Activated CD4-positive, alpha-beta T cell treated with anti-CD3 and anti-CD28 coated beads, Interleukin-2, amount 50 U/mL, for 16 hours (primary cell): Measurements from ENCODE around the gene ZC3H12A.

Source experiments
- DNase-seq: peaks from one replicate; pipeline ENCODE4 v3.0.0-alpha.2; 2020

The ZC3H12A gene

DNA sequence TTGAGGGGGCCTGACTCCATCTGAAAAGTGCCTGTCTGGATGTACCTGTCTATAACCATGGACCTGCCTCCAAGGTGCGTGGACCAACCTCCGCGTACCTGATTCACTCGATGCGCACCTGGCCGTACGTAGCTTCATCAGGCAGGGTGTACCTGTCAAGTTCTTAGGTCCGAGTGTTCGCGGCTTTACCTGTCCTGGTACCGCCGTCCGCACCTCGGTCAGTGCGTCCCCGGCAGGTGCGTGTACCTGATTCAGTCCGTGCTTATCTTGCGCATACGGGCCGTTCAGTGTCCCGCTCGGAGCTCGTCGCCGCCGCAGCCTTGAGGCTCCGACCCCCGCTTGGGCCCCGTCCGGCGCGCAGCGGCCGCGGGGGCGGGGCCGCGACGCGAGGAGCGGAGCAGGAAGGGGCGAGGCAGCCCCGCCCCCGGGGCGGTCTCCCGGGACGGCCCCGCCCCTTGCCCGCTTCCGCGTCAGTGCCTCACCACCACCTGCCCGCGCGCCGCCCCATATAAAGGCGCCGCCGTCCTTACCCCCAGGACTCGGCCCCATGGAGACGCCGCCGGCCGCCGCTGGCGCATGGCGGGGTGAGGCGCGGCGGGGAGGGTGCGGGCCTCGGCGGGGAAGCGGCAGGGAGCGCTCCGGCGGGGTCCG lies at the start of gene ZC3H12A:
TSS of gene ZC3H12A (plus strand) at position 535 of the 651 bp plus-strand sequence. CDS start 917 bp downstream, outside the sequence.
- peak; percentile 93 for DNase-seq

DNA sequence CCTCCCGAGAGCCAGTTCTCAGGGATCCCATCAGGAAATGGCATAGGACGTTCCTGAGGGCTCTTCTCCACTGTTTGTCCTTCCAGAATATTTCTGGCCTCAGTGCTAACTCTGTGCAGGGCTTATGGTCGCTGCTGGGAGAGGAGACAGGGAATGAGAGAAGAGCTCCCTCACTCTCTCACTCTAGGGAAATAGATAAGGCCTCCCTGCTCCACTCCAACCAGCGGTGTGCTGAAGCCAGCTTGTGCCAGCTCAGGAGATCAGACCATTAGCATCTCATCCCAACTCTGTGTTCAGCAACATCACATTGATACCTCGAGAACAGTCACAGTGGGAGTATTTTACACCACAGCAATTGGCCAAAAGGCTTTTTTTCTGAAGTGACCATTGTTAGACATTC lies 49.2 kb upstream of the ZC3H12A start:
- DNase-seq = no peak

DNA sequence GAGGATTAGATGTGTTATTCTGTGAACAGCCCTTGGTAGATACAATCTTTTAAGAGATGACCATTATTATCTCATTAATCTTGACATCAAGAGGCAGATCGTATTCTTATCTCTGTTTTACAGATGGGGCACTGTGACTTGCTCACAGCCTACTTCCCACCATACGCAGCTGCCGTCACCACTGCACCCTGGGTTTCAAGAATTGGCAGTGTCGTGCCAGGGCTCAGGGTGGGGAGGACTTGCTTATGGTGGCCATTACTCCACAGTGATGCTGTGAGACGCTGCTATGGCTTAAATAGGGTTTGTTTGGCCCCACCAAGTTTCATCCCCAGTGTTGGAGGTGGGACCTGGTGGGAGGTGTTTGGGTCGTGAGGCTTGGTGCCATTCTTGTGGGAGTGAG lies 45.4 kb upstream of the ZC3H12A start:
- DNase-seq = no peak

DNA sequence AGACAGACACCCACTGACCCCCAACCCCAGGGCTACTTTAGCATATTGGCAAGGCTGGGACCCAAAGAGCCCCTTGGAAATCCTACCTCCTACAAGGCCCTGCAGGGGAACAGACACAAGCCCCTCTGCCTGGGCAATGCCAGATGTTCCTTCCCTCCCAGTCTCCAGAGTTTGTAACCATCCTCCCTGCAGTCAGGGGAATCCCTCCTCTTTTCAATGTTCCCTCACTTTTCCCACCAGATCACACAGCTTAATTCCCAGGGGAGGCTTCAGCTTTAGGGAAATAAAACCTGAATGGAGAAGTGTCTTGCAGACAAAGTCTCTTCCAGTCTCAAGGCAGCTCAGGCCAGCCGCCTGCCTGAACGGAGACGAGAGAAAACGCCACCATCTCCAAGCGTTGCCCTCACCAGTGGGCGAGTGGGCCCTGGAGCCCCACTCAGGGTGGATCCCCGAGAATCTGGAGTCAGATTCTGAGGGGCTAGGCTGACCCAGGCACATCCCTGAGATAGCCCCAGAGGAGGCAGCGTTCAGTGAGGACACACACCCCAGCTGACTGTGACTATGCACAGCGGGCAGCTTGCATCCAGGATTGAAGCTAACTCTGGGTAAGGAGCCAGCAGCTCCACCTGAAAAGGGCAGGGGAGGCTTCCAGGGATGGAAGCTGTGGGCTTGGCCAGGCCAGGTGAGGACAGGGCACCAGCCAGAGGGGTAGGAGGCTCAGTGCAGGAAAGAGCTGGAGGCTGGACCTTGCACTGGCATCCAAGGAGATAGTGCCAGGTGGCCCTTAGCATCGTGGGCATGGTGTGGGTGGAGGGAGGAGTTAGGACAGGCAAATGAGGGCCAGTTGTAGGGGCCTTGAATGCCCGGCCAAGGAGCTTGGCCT lies 44.0 kb upstream of the ZC3H12A start:
- DNase-seq = no peak

DNA sequence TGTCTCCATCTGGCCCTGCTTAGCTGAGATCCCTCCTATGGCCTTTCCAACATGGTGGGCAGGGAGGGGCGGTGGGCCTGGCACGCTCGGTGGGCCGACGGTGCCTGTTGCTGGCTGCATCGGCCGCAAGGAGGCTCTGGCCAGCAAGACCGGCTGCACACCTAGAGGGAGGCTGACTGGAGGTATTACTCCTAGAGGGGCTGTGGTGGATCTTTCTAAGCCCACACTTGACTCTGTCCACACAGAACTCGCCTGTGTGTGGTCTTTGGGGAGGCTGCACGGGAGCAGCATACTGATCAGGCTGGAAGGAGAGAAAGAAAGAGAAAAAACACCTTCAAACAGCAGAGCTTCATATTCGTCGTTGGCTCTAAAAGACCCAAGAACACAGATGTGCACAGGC lies 41.7 kb upstream of the ZC3H12A start:
- no peak for DNase-seq

DNA sequence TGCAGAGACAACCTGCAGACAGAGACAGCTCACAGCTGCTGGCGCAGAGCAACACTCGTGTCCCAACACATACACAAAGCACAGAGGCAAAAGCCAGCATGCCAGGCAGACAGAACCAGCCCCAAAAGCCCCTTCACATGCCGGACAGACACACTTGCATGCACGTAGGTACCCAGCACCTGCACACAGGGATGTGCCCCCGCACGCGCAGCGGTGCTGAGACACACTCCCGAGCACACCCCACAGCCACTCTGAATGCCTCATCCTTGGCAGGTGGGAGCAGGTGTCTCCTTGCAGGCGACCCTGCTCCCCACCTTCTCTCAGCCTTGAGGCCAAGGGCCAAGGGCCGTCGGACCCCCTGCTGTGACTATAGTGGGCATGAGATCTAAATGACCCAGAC lies 41.2 kb upstream of the ZC3H12A start:
- DNase-seq = no peak

DNA sequence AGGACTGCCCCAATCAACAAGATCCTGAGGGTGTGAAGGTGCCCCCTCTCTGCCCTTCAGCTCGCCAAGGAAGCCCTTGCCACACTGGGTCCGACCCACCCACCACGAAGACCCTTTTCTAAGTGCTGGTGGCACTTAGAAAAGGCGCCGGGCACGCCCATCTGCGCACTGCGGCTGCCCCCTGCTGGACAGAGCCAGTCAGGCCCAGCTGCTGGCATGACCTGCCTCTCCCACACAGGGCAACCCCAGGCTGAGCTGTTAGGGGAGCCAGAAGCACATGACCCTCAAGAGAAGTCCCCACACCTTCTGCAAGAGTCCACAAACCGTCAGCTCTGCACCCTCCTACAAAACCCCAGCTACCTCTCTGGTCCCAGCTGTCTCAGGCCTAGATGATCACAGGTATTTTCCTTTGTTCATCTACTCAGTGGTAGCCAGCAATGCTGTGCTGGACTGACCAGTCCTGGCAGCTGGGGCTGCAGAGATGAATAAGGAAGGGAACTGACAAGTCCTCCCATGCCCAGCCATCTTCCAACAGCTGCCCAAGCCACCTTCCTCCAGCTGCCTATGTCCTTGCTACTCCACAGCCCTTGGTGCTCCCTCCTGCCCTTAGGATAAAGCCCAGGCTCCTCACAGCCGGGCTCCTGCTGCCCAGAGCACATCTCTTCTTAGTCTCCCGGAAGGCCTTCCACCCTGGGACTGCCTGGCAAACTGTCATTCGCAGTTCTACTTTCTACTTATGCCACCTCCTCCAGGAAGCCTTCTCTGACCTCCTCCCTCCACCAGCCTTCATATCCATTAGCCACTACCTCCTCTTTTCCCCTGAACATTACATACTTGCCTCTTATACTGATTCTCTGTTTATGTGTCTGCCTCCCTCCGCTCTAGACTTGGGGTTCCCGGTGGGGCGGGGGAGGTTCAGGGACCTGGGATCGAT lies 39.8 kb upstream of the ZC3H12A start:
- DNase-seq = peak; percentile 68

DNA sequence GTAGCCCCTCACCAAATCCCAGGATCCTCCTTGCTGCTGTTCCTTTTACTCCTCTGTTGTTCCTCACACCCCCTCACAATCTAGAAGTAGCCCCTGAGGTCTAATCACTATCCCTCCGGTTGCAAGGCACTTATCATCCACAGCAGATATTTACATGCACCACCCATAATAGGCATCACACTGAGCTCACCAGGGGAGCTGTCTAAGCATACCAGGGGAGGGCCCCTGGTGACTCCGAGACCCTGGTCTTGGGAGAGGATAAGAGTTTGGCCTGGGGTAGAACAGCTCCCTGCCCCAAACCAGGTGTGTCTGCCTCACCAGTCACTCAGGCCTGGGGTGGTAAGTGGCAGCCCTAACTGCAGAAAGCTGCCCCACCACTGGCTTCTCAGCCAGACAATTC lies 37.3 kb upstream of the ZC3H12A start:
- no peak for DNase-seq

DNA sequence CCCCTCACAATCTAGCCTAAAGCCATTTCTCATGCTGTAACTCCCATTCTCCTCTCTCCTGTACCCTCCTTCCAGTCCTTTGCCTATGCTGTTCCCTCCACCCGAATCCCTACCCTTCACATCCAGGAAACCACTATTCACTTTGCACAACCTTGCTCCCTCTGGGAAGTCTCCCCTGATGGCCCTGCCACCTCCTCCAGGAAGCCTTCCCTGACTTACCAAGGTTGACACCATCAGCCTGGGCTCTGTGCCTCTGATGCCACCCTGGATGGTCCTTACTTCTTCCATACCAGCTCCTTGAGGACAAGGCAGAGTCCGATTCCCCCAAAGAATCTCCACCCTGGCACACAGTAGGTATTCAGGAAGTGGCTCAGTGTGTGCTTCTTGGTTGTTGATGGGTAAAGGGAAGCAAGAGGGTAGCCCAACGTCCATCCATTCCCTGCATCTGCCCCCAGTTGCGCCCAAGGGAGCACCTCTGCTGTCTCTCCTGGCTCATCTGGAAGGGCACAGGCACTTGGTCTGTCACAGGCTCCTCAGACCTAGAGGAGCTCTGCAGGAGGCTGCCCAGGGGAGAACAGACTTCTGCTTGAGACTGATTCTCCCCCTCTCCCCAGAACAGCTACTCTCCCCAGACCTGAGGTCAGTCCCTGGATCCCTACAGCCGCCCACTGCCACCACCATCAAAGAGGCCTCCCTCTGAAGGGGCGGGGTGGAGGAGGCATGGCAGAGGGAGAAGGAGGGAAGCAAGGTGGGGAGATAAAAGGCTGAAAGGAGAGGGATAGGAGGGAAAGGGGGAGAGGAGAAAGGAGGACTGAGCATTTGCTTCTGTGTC lies 36.1 kb upstream of the ZC3H12A start:
- DNase-seq = no peak

DNA sequence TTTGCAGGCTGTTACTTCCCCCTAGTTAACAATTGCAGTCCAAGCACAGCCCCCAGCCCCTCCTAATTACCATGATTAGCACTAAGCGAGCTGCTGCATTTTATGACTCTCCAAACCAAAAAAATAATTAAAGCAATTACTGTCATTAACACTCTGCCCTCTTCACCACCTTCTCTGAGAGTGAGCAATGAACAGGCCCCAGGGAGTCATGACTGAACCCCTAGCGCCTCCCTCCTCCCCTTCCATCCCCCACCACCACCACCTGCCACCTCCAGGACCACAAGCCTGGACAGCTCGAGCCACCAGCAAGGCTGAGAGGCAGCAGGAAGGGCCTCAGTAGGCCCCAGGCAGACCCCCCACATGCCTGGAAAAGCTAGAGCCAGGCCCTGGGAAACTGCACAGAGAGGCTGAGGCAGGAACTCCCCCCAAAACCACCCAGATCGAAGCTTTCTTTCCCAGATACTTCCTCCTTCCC lies 35.5 kb upstream of the ZC3H12A start:
- DNase-seq = no peak

DNA sequence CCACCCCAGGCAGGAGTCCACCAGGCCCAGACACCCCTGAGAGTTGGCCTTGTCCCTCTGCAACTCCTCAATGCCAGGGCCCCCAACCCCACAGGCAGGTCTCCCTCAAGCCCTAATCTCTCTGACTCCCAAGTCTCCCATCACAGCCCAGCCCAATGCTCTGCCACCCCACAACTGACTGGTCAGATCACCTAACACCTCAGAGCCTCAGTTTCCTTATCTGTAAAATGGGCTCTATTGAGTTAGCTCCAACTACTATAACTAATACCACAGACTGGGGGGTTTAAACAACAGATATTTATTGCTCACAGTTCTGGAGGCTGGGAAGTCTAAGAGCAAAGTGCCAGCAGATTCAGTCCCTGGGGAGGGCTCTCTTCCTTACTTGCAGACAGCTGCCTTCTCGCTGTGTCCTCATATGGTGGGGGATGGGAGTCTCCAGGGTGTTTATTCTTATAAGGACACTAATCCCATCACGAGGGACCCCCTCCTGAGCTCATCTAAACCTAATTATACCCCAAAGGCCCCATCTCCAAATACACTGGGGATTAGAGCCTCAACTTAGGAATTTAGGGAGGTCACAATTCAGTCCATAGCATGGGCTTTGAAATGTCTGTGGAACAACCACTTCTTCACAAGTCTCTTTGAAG lies 34.9 kb upstream of the ZC3H12A start:
- DNase-seq = no peak

DNA sequence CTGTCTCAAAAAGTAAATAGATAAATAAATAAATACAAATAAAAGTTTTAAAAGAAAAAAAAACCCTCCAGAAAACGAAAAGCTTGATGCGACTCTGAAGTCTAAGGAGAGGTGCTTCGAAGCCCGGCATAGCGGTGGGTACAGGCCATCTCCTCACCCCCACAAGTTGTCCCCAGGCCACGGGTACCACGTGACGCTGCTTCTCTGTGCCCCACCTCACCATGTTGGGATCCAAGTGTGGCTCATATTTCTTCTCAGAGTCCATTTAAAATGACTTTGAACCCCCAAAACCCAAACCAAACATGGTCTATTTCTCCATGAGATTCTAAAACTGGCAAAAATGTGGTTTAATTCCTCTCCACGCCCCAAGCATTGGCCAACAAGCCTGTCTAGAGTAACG lies 32.9 kb upstream of the ZC3H12A start:
- DNase-seq = no peak

DNA sequence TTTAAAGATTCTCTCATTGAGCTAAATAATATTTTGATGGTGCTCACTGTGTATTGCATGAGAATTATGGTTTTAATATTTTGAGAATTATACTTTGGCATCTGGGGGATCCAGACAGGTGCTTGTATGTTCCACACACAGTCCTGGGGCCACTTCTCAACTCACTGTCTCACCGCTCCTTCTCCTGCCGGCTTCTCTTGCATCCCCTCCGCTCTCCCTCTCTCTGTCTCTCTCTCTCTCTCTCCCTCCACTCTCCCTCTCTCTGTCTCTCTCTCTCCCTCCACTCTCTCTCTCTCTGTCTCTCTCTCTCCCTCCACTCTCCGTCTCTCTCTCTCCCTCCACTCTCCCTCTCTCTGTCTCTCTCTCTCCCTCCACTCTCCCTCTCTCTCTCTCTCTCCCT lies 32.2 kb upstream of the ZC3H12A start:
- no peak for DNase-seq

DNA sequence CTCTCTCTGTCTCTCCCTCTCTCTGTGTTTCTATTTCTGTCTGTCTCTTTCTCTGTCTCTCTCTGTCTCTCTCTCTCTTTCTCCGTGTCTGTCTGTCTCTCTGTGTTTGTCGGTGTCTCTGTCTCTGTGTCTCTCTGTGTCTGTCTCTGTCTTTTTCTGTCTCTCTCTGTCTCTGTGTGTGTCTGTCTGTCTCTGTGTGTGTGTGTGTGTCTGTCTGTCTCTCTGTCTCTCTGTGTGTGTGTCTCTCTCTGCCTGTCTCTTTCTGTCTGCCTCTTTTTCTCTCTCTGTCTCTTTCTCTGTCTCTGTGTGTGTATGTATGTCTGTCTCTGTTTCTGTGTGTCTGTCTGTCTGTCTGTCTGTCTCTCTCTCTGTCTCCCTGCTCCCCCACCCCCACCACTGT lies 31.7 kb upstream of the ZC3H12A start:
- DNase-seq = no peak

DNA sequence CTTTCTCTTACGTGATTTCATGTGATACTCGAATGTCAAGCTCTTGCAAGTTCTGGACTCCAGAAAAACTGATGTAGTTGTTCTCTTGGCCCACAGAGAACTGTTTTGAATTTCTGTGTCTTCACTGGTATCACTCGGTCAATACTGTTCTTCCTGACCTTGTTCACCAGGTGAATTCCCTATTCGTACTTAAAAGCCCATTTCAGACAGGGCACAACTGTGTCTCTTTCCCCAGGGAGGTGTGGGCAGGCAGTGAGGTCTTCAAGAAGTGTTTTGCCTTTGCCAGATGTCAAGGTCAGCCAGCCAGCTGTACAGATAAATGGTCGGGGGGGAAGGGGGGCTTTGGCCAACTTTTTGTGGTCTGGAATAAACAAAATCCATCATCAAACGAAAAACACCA lies 27.5 kb upstream of the ZC3H12A start:
- no peak for DNase-seq

DNA sequence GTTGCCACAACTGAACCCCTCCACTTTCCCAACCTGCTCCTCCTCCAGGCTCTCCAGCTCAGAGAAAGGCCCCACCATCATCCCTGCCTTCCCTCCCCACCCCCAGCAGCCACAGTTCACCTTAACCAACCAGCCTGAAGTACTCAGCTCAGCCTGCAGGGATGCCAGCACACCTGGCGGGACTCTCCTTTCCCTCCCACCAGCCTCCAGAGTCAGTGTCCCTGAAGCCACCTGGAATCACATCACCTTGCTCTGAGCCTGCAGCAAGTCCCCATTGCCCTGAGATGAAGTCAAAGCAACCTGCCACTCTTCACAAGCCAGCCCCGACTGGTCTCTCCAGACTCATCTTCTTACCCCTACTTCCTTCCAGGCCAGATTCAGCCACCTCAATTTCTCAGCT lies 26.2 kb upstream of the ZC3H12A start:
- no peak for DNase-seq

DNA sequence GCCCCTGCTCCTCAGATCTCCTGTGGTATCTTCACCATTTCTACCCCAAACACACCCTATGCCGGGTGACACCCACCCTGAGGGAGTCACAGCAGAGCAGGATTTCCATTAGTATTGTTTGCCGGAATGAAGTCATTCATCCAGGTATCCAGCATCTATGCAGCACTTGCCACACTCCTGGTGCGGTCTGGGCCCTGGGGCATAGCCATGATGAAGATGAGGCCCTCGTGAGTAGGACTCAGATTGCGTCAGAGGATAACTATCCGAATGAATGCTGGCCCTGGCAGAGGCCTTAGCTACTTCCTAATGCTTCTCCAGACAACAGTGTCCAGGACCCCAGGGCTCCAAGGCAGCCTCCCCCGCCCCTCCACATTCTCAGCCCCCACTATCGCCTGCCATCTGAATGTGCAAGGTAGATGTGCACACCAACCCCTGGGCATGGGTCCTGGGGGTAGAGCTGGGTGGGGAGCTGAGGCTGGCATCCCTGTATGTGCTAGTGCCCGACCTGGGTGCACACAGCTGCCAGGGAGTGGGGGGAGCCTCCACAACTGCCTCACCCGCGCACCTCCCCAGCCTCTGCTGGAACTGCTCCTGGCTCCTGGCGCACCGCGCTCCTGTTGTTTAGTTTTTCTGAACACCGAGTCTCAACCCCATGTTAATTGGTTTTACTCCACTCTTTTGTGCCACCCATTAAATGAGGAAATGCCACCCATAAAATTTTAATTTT lies 25.5 kb upstream of the ZC3H12A start:
- no peak for DNase-seq

DNA sequence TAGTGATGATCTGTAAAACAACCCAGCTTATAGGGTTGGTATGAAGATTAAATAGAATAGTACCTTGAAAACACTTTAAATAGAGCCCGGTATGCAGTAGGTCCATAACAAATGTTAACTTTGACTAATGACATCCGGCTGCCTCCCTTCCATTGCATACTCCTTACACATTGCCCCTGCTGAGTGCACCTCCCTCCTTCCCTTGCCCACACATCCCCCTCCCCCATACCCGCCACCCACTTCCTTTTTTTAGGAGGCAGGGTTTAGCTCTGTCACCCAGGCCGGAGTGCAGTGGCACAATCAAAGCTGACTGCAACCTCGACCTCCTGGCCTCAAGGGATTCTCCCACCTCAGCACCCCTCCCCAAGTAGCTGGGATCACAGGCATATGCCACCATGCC lies 24.4 kb upstream of the ZC3H12A start:
- DNase-seq = peak; percentile 46

DNA sequence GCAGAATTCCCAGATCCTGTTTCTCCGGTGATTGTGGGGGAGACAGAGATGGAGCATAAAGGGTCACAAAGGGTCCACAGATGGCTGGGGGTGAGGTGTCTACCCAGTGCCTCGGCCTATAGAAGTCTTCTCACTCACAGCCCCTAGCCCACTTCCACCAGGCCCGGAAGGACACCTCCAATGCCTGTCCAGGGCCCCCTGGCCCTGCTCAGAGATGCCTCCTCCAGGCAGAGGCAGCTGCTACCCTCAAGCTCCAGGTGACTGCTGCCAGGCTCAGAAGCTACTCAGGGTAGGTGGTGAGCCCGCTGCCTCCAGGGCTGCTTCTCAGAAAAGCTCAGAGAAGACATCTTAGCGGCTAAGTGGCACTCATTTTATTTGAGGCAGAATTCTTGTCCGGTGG lies 22.0 kb upstream of the ZC3H12A start:
- DNase-seq = no peak

DNA sequence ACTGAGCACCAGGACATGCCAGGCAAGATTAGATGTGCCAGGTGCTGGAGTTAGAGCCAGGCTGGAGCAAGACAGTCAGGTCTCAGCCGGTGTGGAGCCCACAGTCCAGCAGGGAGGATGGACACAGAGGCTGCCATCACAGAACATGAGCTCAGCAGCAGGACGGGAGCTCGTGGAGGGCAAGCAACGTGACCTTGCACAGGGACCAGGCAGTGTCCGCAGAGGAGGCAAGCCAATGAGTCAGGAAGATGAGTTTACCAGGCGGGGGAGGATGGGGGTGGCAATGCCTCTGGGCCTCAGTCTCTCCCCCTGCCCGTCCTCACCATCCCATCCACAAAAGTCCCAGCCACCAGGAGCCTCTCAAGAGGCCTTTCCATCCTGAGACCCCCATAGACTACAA lies 20.7 kb upstream of the ZC3H12A start:
- DNase-seq = no peak

DNA sequence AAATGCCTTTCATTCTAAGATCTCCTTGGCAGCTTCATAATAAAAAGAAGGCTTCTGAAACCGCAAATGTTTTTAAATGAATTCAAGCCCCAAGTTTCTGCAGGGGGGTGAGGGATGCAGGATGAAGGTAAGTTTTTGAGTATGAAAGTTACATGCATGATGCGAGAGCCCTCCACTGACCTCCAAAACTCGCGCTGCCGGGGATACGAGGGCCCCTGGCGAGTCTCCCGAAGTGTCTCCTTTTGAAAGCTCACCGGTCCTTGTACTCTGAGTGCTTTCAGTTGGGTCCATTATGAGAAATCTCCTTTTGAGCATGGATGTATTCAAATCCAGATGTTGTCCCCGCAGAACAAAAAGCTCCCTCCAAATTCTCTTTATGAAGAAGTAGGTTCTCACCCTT lies 18.9 kb upstream of the ZC3H12A start:
- no peak for DNase-seq
